ENCODE measurements around the gene MTMR4.
"Not testable (repeated sequence)": the region's sequence is repeated elsewhere in the genome, so short reads cannot be mapped to it uniquely, and the experiment has no call there.

MTMR4 gene

DNA sequence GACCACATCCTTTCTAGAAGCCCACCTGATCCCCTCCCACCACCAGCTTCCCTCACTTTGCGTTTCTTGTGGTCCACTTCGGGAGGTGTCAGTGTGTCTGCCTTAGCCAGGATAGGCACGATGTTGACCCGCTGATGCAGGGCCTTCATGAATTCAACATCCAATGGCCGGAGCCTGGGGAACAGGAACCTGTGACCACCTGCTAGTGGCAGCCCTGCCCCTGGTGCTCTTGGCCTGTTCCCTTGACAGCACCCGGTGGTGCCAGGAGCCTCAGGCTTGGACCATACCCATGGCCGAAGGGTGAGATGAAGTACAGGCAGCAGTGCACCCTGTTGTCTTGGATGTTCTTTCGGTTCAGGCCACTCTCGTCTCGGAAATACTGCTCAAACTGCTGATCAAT lies 7.2 kb upstream of the MTMR4 start:
- DNase-seq = no peak

DNA sequence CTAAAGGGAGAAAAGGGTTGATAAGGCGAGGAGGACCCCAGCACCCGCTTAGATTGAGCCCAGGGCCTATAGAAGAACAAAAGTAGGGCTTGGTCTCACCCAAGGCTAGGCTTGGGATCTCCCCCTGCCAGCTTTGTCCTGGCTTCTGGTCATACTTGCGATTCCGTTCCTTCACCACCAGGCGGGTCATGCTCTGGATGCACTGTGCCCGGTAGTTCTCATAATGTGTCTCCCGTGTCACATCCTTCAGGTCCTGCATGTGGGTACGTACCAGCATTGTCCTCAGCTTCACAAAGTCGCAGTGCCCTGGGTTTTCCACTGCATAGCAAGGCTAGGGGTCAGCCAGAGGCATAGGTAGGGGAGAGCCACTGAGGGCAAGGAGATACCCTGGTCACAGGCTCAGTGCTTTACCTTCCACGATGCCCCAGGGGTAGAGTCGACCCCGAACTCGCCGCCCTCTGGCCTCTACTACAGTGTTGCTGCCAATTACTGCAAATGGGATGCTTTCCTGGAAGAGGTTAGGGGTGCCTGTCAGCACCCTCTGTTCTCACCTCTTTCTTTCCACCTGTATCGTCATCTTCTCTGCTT lies 6.5 kb upstream of the MTMR4 start:
- DNase-seq = no peak

DNA sequence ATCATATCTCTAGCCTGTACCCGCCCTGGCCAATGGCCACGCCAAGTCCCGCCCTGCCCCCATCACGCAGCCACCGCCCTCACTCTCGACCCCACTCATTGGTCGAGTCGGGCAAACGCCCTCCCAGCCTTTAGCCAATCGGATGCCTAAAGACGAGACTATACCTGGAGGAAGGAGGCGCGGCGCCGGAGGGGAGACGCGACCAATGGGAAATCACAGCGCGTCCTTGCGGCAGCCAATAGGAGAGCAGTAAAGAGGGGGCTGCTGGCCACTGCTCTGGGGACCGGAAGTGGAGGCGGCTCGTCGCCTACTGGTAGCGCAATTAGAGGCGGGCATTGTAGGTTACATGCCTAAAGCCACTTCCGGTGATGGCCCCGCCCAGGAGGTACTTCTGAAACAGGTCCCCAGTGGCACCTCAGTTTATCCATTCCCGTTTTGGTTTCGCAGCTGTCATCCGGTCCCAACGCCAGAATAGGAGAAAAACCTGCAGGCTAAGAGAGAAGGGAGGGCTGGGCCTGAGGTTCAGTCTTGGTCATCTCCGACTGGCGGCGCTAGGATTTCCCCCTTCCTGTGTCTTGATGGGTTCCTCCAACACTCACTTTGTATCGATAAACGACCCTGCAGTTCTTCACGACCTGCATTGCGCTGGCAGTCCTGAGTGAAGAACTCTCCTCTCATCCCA lies 3.6 kb upstream of the MTMR4 start:
- peak; percentile 98 for DNase-seq

DNA sequence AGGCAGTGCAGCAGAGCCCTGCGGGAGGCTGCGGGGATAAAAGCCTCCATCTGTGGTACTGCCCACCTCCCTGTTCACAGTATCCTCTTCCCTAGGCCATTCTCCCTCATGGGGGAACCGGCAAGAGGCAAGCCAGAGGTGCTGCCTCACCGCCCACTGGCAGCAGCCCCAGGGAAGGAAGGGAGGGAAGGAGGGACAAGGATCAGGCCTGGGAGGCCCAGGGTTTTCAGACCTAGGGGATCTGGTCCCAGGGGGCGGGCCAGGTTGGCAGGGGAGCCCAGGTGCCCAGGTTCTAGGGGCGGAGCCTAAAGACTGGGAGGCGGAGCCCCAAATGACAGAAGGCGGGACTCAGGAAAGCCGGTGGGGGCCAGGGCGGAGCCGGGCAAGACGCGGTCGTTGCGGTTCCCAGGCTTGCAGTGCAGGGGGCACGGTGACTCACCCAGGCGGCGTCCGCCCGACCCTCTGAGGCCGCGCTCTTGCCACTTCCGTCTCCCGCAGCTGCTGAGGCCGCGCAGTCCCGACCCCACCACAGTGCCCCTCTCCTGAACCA lies 3.0 kb upstream of the MTMR4 start:
- DNase-seq = no peak

DNA sequence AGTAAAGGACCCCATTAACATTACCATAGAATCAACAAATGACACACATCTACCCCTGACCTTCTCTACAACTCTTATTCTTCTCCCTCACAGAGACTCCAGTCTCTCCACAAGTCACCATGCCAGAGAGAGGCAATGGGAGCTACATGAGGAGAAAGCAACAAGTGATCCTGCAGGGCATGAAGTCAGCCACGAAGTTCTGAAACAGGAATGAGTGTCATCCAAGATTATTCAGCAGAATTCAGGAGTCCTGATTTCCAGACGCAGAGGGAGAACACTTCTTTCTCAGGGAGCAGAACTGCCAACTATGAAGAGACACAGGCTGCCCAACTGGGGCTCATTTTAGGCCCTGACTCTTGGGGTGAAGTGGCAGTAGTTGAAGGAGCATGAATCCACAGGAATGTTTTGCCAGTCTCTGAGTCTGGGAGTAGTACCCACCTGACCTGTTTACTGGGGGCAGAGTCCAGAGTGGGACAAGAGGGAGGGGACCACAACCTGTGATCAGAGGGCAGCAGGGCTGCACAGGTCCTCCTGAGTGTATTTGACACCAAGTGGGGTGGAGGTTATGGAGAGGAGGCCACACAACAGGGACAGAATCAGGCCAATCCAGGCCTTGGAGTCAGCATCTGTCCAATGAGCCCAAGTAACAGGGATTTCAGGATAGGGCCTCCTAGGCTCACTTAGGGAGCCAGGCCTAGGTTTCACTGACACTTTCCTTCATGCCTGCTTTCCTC lies 2.4 kb upstream of the MTMR4 start:
- no peak for DNase-seq

DNA sequence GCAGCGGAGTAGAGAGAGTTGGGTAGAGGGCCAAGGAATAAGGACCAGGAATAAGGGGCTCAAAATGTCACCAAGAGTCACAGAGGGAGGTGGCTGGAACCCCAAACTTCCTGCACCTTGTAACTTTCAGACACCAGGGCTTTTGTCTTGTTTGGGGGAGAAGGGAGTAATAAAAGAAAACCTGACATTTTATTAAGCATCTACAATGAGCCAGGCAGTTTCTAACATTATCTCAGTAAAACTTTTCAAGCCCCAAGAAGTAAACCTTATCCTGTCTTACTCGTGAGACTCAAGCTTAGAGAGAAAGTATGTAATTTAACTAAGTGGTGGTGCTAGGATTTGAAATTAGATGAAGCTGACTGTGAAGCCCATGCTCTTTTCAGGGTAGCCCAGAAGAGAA lies 848 bp upstream of the MTMR4 start:
- no peak for DNase-seq

DNA sequence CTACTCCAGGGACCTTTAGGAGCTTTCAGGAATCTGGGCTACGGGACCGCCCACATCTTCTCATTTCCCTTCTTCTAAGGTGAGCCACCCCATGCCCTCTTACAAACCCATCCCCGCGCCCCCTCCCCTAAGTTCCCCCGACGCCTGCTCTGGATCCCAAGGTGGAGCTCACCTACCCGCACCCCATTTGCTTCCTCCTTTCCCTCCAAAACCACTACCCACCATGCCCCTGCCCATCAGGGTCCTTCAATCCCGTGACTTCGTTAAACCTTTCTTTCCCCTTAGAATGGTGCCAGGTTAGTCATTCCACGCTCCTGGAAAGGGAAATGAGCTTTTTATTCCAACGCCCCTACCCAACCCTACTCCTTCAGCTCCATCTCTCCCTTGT lies 326 bp upstream of the MTMR4 start:
- DNase-seq = no peak

DNA sequence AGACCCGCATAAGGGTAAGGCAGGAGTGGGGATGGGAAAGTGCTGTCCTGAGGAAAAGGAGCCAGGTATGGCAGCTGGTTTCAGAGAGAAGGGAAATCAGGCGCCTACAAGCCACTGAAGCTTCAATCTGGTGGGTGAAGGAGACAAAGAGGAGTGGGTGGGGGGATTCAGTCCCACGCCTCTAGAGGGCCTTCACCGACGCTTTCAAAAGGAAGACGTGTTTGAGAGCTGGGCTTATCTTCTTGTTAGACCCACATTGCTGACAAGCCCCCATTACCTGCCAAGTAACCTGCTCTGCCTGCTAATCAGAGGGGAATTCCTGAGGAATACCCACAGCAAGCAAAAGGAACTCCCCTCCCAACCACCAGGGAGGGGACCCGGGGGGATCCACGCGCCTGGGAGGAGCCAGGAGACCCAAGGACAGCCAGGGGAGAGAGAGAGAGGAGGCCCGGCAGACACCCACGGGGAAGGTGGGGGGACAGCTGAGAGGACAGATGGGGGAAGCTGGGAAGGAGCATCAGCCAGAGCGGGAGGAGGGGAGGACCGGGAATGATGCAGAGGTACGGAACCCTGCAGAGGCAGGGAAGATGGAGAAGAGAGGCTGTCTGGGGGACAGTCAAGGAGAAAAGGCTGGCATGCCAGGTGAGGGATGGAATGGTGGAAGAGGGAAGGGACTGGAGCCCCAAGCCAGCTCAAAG lies 1.0 kb downstream of the MTMR4 start:
- peak; percentile 46 for DNase-seq

DNA sequence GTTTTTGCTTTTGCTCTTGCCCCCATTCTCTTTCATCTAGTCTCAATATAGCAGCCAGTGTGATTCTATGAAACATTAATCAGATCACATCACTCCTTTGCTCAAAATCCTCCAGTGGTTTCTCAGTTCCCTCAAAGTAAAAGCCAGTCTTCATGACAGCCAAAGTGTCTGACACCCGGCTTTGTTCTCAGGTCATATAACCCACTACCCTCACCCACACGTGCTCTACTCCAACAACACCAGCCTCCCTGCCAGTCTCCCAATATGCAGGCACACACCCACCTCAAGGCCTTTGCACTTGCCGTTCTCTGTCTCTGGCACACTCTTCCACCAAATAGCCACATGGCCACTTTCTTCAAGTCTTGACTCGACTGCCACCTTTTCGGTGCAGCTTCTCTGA lies 4.4 kb downstream of the MTMR4 start:
- no peak for DNase-seq

DNA sequence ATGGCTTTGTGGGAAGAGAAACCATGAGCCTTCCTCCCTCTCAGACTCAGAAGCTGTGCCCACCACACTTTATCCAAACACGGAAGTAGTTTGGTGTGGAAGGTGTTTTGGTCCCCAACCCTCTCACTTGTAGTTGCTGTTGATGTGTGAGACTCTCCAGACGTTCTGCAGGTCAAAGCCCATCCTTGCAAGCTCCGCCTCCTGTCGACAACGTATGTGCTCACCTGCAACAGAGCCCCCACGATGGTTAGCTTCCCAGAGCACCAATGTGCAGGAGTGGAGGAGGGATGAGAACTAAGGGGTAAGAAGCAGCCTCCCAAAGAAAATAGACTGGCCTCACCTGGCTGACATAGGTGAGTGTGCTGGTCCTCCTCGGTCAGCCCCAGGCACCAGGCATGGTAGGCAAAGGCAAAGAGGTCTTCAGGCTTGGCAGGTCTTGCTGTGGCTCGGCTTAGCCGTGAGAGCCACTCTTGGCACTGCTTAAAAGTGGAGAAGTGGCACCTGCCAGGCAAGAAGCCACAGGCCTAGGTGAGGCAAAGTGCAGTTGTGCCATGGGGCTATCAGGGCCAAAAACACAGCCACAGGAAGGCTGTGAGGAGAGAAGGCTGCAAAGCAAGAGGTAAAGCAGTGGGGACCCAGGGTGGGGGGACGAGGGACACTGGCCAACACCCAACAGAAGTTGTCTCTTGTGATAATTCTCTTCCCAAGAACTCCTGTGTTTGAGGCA lies 5.9 kb downstream of the MTMR4 start:
- no peak for DNase-seq

DNA sequence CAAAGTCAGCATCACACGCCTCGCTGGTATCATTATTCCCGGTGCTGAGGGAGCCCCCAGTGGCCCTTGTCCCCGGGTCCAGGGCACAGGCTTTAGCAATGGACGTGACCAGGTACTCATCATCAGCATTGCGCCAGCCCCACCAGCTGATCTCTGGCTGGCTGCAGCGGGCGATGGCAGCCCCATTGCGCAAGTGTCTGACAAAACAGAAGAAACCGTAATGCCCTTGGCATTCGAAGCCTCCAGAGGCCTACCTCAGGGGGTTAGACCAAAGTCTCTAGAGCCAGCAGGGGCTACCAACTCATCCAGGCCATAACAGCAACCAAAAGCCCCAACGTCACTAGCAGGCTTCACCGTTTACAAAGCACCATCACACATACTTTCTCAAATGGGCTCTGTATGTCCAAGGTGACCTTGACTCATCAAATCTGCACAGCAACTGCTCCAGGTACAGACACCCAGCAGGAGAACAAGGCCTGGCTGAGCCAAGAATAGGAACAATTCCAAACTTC lies 7.3 kb downstream of the MTMR4 start:
- no peak for DNase-seq

DNA sequence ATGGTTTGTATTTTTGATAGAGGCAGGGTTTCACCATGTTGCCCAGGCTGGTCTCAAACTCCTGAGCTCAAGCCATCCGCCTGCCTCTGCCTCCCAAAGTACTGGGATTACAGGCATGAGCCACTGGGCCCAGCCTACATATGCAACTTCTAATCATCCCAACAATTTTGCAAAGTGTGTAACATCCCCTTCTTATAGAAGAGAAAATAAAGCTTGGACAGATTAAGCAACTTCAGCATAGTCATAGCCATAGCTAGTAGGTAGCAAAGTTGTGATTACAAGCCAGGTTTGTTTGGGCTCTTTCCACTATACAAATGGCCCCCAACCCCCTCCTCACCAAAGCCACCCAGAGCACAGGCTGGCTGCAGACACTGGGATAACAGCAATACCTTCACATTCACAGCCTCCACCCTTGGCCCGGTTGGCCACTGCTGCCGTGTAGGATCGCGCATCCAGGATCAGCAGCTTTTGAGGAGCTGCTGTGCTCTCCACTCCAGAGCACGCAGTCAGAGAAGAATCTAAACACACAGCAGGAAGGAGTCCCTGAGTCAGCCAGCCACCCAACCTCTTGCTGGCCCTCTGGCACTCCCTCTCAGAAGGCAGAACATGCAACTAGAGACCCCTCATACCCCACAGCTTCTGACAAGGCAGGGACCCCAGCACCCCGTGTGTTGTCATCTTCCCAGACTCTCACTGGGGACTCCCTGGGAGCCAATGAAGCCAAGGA lies 7.9 kb downstream of the MTMR4 start:
- DNase-seq = no peak

DNA sequence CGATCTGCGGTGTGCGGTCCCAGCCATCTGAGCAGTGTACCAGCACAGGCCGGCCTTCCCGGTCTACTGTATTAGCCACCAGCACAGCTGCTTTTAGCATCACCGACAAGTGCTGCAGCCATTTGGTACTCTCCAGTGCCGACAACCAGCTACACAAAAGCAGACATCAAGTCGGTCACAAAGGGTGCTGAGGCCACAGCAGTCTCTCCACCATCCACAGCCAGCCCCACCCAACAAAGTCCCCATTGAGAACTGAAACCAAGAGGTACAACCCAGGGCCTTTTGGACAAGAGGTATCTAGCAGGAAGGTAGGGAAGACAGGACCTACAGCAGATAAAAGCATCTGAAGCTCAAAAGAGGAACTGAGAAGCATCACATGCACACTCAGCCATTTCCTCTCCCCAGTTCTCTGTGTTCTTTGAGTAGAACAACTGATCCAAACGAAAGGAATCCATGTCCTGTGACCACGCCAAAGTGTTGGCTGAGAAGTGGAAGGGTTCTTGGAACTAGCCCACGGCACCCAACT lies 9.5 kb downstream of the MTMR4 start:
- DNase-seq = no peak

DNA sequence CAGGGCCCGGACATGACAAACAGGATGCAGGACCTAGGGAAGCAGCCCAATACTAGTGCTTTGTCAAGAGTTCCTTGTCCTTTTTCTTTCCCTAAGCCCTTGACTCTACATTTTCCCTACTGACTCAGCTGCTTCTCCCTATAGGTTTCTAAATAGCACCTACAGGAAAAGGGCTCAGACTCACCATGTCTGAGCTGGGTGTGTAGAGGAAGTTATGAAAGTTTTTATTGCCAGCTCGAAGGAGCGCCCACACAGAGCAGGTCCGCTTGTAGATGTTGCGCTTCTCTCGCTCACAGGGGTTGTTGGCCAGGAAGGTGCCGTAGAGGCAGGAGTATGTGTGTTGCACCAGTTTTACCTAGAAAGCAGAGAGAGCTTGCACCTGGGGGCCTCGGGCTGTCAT lies 10.6 kb downstream of the MTMR4 start:
- DNase-seq = no peak

DNA sequence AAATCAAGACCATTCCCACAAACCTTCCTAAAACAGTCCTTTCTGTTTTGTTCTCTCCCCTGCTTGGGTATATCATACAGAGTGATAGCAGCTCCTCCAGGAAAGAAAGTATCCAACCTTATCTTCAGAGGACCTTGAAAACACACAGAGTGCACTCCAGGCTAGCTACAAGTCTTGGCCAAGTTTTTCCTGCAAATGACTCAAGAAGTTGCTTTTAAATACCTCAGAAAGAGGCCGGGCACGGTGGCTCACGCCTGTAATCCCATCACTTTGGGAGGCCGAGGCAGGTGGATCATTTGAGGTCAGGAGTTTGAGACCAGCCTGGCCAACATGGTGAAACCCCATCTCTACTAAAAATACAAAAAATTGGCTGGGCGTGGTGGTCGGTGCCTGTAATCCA lies 11.3 kb downstream of the MTMR4 start:
- not testable (repeated sequence) for DNase-seq

DNA sequence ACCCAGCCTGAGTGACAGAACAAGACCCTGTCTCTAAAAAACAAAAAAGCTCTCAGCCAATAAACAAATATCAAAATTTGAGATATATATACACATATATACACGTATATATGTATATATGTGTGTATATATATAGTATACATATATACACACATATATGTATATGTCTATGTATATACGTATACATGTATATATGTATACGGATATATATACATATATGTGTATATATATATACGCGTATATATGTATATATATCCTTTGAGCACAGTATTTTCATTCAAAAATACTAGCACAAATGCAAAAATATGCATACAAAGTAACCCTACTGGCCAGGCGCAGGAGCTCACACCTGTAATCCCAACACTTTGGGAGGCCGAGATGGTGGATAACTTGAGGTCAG lies 13.0 kb downstream of the MTMR4 start:
- DNase-seq = no peak

DNA sequence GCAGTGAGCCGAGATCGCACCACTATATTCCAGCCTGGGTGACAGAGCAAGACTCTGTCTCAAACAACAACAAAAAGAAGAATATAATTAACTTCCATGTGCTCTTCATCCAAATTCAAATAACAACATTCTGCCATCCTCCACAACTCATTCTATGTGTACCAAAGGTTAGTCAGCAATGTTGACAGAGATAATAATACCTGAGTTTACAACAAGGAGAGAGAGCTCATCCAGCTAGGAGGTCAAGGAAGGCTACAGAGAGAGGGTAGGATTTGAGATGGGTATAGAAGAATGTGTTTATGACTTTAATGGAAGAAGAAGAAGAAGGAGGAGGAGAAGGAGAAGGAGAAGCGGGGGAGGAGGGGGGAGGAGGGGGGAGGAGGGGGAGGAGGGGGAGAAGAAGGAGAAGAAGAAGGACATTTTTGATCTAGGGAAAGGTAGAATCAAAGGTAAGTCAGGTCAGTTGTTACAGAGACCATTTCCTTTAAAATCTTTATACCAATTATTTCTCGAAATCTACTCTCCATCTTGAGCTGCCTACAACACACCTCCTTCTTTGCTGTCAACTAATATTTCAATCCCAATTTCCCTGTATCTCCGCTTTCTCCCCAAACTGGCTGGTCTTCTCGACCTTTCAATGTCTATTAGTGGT lies 16.1 kb downstream of the MTMR4 start:
- no peak for DNase-seq

DNA sequence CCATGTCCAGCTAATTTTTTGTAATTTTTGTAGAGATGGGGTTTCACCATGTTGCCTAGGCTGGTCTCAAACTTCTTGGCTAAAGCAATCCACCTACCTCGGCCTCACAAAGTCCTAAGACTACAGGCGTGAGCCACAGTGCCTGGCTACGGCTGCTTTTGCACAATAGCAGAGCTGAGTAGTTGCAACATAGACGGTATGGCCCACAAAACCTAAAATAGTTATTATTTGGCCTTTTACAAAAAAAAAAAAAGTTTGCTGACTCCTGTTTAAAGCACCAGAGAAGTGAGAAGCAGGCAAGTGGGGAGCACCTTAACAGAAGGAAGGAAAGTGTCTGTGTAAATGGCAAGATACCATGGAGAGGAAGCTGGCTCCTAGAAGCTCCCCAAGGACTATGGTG lies 20.9 kb downstream of the MTMR4 start:
- DNase-seq = no peak

DNA sequence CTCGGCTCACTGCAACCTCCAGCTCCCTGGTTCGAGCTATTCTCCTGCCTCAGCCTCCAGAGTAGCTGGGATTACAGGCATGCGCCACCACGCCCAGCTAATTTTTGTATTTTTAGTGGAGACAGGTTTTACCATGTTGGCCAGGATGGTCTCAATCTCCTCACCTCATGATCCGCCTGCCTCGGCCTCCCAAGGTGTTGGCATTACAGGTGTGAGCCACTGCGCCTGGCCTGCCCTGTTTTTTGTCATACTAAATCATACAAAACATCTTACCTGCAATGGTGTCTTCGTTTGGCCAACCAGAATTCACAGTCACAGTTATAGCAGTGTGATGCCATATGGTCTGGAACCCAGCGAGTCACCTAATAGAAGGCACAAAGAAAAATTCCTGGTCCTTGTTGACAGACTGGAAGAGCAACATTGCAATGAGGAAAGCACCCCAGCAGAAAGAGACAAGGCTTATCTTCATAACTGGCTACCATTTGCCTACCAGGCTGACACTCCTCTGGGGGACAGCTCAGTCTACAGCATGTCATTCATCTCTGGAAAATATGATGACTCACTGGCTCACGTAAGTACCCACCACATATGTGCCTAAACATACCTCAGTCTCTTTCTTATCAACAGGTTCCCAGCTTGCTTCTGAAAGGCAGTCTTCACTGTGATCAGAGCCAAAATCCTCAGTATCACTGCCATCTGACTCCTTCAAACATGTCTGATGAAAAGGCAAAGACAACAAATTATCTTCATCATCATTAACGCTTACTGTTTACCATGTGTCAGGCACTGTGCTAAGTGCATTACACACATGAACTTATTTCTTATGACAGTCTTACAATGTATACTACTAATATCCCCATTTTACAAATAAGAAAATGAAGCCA lies 22.0 kb downstream of the MTMR4 start:
- no peak for DNase-seq

DNA sequence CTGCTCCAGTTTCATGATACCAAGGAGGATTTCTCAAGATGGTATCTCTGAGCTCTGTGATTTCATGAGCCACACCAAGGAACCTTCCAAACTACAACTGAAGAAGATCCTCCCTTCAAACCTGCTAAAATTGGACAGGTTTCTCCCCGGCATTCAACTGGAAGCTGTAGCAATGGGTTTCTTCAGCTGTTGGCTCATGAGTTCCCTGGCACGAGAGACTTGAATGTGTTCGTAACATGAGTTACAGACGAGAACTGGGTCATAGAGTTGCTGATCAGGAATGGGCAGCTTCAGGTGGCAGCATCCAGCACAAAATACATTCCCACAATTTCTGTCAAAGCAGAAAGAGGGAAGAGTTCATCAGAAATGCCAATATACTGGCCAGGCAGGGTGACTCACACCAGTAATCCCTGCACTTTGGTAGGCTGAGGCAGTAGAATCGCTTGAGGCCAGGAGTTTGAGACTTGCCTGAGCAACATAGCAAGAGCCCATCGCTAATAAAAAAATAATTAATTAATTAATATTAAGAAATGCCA lies 22.9 kb downstream of the MTMR4 start:
- DNase-seq = no peak

Measured in stimulated activated CD4-positive, alpha-beta T cell treated with anti-CD3 and anti-CD28 coated beads, Interleukin-4, amount 100 ng/mL, for 1 hour (primary cell).